DMS114 treated with DMSO at 0.1 percent for 48 hours (cell line): ENCODE results near the gene BORCS8.
A peak's percentile ranks its signal among the peaks of the same experiment; 100 is the strongest.
"Not testable (repeated sequence)": the region's sequence is repeated elsewhere in the genome, so short reads cannot be mapped to it uniquely, and the experiment has no call there.

ENCODE experiments used
- DNase-seq: peaks from one replicate; lab custom pipeline; 2025; ENCODE audit not compliant: unreplicated experiment; lab: John Stamatoyannopoulos, UW

BORCS8 gene

GRCh38 chr19:19192078-19192882 lies at the start of gene BORCS8, which contains the start of gene RFXANK:
BORCS8 (minus strand) TSS chr19:19192152; CDS start chr19:19192117, 35 bp downstream.
RFXANK (plus strand) TSS chr19:19192258; CDS start chr19:19193947, 1,689 bp downstream.
- DNase-seq: peak; percentile 99

DNA sequence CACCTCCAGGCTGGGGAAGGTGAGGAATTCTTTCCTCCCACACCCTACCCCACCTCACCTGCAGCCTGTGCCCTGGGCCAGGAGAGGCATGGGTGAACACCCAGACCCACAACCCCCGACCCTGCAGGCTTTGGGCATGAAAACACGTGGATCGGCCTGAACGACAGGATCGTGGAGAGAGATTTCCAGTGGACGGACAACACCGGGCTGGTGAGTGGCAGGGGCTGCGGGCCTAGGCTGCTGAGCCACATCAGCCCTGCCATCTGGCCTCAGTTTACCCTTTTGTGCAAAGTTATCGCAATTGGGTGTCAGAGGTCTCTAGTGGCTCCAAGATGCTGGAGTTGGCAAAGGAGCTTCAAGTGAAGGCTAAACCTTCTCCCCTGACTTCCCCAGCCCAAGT lies 48.5 kb upstream of the BORCS8 start:
- no peak for DNase-seq

DNA sequence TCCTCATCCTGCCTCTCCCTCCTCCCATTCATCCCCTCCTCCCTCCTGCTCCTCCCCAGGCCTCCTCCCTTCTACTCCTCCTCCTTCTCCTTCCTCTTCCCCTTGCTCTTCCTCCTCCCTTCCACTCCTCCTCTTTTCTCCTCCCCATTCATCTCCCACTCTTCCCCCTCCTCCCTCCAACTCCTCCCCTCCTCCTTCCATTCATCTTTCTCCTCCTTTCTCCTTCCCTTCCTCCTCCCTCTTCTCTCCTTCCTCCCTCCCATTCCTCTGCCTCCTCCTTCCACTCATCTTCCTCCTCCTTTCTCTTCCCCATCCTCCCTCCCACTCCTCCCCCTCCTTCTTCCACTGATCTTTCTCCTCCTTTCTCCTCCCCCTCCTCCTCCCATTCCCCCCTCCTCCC lies 47.7 kb upstream of the BORCS8 start:
- no peak for DNase-seq

DNA sequence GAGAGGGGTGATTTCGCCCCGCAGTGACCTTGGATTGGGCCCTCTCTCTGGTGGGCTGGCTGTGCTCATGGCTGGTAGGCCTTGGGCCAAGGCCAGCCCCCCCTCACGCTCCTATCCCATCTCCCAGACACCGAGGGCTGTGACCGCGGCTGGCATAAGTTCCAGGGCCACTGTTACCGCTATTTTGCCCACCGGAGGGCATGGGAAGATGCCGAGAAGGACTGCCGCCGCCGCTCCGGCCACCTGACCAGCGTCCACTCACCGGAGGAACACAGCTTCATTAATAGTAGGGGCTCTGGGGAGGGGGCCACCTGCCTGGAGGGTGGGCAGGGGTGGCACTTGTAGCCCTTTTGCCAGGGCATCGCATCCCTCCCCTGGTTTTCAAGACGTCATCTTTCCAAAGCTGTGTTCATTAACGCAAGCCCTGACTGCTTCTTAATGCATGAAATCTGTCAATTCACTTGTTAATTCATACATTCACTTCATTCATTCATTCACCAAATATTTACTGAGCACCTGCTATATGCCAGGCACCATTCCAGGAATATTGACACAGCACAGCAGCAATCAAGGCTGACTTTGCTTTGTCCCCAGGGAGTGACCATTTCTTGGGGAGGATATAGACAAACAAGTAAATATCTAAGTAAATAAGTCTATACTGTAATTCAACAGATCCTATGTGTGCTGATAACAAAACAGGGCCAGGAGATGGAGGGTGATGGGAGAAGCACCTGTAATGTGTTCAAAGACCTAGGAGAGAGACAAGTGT lies 46.4 kb upstream of the BORCS8 start:
- DNase-seq: no peak

DNA sequence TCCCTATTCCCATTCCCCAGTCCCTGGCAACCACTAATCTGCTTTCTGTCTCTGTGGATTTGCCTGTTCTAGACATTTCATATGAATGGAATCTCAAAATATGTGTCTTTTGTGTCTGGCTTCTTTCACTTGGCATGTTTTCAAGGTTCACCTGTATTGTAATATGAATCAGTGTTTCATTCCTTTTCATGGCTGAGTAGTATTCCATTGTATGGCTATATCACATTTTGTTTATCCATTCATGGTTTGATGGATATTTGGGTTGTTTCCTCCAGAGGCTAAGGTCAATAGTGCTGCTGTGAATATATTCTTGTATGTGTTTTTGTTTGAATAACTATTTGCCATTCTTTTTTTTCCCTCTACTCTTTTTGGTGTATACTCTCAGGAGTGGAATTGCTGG lies 44.2 kb upstream of the BORCS8 start:
- DNase-seq: no peak

GRCh38 chr19:19234220-19234816 lies 42.4 kb upstream of the BORCS8 start:
- DNase-seq: no peak

- DNase-seq: no peak
These were observed 40.3 kb upstream of the BORCS8 start for GRCh38 chr19:19232261-19232721.

- no peak for DNase-seq
These were observed 39.0 kb upstream of the BORCS8 start for GRCh38 chr19:19230999-19231398.

DNA sequence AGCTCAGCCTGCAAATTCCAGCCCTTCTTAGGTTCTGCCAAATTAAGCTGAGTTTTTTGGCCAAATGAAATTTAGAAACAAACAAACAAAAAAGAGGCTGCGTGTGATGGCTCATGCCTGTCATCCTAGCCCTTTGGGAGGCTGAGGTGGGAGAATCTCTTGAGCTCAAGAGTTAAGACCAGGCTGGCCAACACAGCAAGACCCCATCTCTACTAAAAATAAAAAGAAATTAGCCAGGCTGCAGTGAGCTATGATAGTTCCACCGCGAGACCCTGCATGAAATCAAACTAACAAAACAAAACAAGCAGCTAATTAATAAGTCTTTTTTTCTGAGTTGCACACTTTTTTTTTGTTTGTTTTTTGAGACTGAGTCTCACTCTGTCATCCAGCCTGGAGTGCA lies 37.7 kb upstream of the BORCS8 start:
- DNase-seq: no peak

- no peak for DNase-seq
These were observed 35.3 kb upstream of the BORCS8 start for GRCh38 chr19:19227217-19227616.

- no peak for DNase-seq
These were observed 34.7 kb upstream of the BORCS8 start for GRCh38 chr19:19226663-19227062.

GRCh38 chr19:19226204-19226603 lies 34.3 kb upstream of the BORCS8 start:
- no peak for DNase-seq

DNA sequence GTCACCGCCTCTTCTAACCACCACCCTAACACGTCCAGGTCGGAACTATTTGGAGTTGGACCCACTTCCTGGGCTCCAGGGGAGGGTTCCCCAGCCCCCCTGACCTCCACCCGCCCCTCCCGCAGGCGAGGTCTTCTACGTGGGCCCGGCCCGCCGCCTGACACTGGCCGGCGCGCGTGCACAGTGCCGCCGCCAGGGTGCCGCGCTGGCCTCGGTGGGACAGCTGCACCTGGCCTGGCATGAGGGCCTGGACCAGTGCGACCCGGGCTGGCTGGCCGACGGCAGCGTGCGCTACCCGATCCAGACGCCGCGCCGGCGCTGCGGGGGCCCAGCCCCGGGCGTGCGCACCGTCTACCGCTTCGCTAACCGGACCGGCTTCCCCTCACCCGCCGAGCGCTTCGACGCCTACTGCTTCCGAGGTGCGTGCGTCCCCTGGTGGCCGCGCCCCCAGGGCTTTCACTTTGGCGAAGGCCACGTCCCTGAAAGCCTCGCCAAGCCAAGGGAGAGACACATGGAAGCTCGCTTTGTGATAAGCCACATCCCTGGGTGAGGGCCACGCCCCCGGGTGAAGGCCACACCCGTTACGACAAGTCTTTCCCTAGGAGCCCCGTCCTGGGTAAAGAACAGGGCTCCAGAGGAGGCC lies 33.0 kb upstream of the BORCS8 start:
- DNase-seq: no peak

GRCh38 chr19:19224150-19224851 lies 32.3 kb upstream of the BORCS8 start:
- DNase-seq: no peak

- DNase-seq: no peak
These were observed 31.7 kb upstream of the BORCS8 start for GRCh38 chr19:19223636-19224035.

DNA sequence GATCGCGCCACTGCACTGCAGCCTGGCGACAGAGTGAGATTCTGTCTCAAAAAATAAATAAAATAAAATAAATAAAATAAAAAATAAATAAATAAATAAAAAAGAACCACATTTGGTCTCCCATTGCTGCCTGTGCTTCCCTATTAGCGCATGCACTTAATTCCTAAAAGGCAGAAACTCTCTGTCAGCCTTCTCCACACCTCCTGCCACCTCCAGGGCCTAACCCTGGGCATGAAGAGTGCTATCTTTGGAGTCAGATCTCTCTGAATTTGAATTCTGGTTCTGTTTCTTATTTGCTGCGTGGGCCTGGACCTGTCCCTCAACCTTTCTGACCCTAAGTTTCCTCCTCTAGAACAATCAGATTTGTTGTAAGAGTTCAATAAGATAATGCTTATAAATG lies 31.1 kb upstream of the BORCS8 start:
- no peak for DNase-seq

GRCh38 chr19:19221000-19221399 lies 29.0 kb upstream of the BORCS8 start:
- not testable (repeated sequence) for DNase-seq

- DNase-seq: no peak
These were observed 27.0 kb upstream of the BORCS8 start for GRCh38 chr19:19218911-19219310.

DNA sequence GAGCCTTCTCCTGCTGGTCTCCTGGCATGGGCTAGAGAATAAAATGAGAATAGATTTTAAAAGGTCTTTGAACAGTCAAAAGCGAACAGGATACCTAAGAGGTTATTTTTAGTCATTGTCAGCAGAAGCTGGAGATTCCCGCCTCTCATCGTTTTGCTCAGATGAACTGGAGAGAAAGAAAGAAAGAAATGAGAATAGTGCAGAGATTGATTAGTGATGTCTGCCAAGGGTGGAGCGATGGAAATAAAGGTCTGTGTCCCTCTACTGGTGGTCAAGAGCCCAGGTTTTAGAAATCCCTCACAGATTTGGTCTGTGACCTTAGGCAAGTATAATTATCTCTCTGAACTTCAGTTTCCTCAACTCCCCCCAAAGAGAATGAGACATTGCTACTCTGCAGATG lies 25.1 kb upstream of the BORCS8 start:
- DNase-seq: peak; percentile 74

GRCh38 chr19:19215792-19216191 lies 23.8 kb upstream of the BORCS8 start:
- no peak for DNase-seq

DNA sequence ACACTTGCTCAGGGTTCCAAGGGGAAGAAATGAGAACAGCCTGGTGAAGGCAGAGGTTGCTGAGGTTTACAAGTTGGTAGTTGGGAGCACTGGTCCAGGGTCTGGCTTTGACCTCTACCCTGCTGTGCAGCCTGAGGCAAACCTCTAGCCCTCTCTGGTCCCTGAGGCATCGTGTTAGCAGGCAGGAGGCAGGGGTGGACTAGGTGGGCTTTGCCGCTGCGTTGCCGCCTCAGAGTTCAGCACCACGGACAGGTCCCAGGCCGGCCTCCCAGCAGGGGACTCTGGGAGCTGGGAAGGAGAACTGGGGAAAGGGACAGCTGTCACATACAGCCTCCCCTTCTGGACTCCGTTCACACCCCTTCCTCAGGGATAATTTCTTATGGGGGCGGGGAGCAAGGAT lies 22.9 kb upstream of the BORCS8 start:
- no peak for DNase-seq
